DMS53 (cell line): ENCODE data around the gene ZBTB11.
"Not testable (repeated sequence)": the region's sequence is repeated elsewhere in the genome, so short reads cannot be mapped to it uniquely, and the experiment has no call there.

Experiments
- DNase-seq: peaks from one replicate; lab custom pipeline; 2025; lab: John Stamatoyannopoulos, UW

The ZBTB11 gene

DNA sequence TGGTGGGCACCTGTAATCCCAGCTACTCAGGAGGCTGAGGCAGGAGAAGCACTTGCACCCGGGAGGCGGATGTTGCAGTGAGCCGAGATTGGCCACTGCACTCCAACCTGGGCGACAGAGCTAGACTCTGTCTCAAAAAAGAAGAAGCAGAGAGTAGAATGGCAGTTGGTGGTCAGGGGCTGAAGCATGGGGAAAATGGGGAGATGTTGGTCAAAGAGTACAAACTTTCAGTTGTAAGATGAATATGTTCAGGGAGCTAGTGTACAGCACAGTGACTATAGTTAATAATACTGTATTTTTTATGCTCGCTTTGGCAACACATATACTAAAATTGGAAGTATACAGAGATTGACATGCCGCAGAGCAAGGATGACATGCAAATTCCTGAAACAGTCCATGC, 61.4 kb downstream of the ZBTB11 start:
- DNase-seq: no peak

GRCh38 chr3:101613014-101613413, 63.9 kb downstream of the ZBTB11 start:
- not testable (repeated sequence) for DNase-seq

GRCh38 chr3:101611023-101611422, 65.9 kb downstream of the ZBTB11 start:
- no peak for DNase-seq

- DNase-seq: not testable (repeated sequence)
Measured at GRCh38 chr3:101605398-101605797, 71.5 kb downstream of the ZBTB11 start.

GRCh38 chr3:101603184-101603583, 73.7 kb downstream of the ZBTB11 start:
- no peak for DNase-seq

DNA sequence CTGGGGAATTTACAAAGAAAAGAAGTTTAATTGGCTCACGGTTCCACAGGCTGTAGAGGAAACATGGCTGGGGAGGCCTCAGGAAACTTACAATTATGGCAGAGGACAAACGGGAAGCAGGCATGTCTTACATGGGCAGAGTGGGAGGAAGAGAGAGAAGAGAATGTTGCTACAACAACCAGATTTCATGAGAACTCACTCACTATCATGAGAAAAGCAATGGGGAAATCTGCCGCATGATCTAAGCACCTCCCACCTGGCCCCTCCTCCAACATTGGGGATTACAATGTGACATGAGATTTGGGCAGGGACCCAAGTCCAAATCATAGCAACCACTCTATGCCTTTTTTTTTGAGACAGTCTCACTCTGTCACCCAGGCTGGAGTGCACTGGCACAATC, 74.2 kb downstream of the ZBTB11 start:
- DNase-seq: no peak
